Stimulated activated CD4-positive, alpha-beta T cell treated with anti-CD3 and anti-CD28 coated beads, Interleukin-4, amount 100 ng/mL, for 48 hours (primary cell): ENCODE data around the gene RPL36.
A peak's percentile ranks its signal among the peaks of the same experiment; 100 is the strongest.
"Not testable (repeated sequence)": the region's sequence is repeated elsewhere in the genome, so short reads cannot be mapped to it uniquely, and the experiment has no call there.

Experiments
- DNase-seq, 2 donors: peaks; one replicate each; pipeline ENCODE4 v3.0.0-alpha.2; 2020; ENCODE audit warnings: low read depth in 2 of 2

The RPL36 gene

DNA sequence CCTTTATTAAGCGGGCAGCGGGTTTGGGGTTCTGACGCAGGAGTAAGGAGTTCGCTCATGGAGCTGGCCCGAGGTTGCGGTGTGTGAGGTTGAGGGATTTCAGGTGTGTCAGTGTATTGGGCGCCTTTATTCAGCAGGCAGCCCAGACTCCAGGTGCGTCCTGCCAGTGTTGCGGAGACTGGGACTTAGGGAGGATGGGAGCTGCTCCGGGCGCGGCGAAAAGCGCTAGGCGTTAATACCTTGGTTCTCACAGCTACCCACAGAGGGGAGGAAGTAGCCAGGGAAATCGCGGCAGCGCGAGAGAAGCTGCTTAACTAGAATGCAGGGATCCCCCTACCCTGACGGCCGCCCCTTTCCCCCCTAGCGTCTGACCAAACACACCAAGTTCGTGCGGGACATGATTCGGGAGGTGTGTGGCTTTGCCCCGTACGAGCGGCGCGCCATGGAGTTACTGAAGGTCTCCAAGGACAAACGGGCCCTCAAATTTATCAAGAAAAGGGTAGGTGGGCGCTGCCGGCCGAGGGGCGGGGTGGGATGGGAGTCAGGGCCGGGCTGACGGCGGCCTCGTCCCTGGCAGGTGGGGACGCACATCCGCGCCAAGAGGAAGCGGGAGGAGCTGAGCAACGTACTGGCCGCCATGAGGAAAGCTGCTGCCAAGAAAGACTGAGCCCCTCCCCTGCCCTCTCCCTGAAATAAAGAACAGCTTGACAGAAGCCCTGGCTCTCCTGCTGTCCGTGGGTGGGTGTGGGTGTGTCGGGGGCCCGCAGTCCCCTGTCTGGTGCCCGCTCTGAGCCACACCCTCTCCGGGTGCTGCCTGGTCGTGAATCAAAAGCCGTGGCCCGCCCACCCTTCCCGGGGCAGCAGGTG, 1.1 kb downstream of the RPL36 start:
- DNase-seq: peak; percentile 51 to 62

DNA sequence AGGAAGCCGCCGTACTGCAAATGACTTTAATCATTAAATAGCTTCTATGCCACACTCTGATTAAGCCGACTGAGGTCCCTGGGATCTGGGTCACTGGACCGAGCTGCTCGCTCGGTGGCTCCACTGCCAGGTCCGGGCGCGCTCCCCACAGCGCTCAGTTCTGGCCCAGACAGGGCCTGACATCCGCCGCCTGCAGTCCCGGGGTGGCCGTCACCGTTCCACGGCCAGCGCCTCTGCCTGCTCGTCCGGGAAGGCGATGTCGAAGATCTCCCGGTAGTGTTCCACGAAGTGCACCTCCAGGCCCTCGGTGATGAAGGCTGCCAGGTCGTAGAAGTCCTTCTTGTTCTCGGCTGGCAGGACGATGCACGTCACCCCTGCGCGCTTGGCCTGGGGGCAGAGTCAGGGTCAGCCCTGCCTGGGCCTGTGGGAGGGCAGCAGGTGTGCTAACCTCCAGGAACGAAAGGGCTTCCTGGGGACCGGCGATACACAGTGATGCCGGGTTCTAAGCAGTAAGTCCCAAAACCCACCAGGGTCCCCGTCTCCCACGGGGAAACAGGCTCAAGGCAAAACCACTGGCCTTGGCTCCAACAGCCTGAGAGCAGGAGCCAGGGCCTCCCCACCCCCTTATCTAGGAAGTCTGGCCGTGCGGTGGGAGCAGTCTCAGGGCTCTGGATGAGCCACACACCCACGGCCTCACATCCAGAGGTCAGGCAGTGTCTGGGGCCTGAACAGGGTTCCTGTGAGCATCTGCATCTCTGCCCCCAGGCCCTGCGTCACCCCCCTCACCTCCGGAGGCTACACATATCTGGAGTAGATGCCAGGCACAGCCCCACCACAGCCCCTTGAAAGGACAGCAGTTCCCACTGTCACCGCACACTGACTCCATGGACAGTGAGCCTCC, 2.0 kb downstream of the RPL36 start:
- DNase-seq: no peak

DNA sequence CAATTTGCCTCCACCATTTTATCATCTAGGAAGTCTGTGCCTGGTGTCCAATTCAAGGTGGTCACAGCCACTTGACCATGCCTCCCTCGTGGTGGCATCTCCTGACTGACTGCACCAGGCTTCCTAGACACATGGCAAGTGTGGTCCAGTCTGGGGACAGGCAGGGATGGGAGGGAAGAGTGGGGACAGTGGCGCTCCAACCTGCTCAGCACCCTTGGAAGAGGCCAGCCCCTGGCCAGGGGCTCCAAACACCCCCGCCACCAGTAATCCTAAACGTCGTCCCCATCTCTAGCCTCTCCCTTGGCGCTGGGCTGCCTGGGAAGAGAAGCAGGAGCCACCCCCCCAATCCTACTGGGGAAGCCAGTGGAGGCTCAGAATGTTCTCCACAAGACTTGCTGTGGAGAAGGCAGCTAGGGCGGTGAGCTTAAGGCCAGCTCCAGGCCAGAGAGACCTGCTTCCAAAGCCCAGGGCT, 2.7 kb downstream of the RPL36 start:
- no peak for DNase-seq

- DNase-seq: no peak
Measured at GRCh38 chr19:5693195-5694166, 3.4 kb downstream of the RPL36 start.

DNA sequence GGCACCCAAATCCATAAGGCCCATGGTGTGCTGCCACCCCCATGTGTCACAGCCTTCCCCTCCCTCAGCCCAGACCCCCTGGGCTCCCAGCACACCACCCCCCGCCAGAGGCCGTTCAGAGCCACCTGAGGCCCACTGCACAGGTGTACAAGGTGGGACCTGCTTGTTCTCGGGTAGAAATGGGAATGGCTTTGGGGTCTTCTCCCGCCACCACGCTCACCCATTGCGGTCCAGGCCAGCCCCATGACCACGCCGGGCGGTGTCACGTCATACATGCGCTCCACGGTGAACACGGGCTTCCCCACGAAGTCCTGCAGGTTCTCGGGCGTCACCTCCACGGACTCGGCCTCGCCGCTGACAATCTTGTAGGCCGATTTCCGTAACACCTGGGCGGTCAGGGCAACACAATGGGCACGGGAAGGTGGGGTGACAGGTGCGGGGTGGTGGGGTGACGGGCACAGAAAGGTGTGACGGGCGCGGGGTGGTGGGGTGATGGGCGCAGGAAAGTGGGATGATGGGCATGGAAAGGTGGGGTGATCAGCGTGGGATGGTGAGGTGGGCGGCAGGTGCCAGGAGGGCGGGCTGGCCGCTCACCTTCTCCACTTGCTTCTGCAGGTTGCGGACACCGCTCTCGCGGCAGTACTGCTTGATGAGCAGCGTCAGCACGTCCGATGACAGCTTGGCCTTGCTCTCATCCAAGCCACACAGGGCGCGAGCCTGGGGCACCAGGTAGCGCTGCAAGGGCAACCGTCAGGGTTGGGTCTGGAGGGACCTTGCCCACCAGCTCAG, 4.3 kb downstream of the RPL36 start:
- DNase-seq: no peak

- no peak for DNase-seq
Measured at GRCh38 chr19:5694956-5695648, 5.0 kb downstream of the RPL36 start.

DNA sequence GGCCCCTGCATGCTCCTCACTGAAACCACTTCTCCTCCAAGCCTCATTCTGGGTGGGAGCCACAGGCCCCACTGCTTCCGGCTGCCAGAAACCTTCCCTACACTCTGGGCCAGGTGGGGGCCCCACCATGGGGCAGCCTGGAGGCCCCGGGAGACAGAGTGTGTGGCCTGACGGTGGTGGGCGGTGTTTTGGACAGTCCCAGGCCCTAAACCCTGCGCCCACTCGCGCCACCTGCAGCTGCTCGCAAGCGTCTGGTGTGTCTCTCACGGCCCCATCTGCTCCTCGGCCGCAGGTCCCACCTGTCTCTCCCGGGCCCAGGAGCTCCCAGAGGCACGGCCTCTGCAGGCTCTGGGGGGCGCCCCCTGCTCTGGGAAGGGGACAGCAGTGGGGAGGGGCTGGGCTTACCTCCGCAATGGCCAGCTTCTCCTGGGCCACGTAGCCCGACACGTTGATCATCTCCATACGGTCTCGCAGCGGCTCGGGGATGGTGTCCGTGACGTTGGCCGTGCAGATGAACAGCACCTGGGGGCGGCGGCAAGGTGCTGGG, 5.6 kb downstream of the RPL36 start:
- DNase-seq: no peak

- no peak for DNase-seq
Measured at GRCh38 chr19:5696196-5697021, 6.3 kb downstream of the RPL36 start.

GRCh38 chr19:5697022-5697889, 7.2 kb downstream of the RPL36 start:
- no peak for DNase-seq

DNA sequence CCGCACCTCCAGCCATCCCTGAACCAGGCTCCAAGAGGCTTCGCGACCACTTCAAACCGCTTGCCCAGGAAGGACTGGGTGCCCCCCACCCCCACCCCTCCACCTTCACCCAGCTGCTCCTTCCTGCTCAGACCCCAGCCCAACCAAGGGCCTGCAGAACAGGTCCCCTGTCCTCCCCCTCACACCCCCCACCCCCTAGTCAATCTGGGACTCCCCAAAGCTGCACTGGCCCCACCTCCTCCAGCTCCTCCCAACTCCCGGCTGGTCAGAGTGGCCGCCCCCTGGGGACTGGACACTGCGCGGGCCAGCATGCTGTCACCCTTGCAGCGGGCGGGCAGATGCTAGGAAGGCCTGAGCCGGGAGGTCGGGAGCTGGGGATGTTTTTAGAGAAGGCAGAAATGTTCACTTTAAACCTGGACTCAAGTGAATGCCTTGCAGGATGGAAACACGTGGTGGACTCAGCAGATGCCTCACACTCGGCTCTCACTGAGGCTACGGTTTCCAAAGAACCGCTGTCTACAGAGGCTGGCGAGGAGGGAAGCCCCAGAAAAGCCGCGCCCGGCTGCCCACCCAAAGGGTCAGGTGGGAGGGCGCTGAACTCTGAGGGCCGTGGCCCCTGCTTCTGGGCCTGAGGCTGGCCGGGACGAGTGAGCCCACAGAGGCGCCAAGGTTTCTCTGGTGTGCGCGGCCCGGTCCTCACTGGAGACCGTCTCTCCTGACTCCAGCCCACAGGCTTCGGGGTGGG, 8.0 kb downstream of the RPL36 start:
- DNase-seq: no peak

DNA sequence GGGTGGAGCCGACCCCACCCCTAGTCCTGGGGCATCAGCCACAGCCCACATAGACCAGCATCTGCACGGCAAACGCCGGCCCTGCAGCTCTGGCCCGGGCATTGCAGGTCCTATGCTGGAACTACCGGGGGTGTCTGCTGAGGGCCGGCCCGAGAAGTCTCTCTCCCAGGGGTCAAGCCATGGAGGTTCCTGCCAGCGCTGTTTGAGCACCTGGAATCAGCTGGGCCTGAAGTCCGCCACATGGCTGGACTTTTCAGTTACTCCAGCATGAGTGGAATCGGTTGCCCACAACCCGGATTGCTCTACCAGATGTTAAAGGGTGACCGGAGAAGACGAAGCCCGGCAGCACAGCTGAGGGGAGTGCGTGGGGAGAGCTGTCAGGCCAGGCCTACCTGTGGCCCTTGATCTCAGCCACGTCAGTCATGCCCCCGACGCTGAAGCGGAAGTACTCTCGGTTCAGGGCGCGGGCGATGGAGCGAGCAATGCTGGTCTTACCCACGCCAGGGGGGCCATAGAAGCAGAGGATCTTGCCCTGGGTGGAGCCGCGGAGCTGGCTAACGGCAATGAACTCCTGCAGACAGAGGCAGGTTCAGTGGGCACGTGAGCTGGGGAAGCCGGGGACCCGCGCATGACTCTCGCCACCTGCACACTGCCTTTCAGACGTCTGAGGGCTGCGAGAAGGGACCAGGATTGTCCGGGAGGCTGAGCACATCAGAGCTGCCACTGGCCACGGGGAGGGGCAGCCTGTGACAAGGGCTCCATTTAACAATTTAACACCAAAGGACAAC, 8.7 kb downstream of the RPL36 start:
- no peak for DNase-seq

- no peak for DNase-seq
Measured at GRCh38 chr19:5700455-5701092, 10.5 kb downstream of the RPL36 start.

DNA sequence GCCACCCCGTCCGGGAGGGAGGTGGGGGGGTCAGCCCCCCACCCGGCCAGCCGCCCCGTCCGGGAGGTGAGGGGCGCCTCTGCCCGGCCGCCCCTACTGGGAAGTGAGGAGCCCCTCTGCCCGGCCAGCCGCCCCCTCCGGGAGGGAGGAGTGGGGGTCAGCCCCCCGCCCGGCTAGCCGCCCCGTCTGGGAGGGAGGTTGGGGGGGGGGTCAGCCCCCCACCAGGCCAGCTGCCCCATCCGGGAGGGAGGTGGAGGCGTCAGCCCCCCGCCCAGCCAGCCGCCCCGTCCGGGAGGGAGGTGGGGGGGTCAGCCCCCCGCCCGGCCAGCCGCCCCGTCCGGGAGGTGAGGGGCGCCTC, 11.9 kb downstream of the RPL36 start:
- not testable (repeated sequence) for DNase-seq

DNA sequence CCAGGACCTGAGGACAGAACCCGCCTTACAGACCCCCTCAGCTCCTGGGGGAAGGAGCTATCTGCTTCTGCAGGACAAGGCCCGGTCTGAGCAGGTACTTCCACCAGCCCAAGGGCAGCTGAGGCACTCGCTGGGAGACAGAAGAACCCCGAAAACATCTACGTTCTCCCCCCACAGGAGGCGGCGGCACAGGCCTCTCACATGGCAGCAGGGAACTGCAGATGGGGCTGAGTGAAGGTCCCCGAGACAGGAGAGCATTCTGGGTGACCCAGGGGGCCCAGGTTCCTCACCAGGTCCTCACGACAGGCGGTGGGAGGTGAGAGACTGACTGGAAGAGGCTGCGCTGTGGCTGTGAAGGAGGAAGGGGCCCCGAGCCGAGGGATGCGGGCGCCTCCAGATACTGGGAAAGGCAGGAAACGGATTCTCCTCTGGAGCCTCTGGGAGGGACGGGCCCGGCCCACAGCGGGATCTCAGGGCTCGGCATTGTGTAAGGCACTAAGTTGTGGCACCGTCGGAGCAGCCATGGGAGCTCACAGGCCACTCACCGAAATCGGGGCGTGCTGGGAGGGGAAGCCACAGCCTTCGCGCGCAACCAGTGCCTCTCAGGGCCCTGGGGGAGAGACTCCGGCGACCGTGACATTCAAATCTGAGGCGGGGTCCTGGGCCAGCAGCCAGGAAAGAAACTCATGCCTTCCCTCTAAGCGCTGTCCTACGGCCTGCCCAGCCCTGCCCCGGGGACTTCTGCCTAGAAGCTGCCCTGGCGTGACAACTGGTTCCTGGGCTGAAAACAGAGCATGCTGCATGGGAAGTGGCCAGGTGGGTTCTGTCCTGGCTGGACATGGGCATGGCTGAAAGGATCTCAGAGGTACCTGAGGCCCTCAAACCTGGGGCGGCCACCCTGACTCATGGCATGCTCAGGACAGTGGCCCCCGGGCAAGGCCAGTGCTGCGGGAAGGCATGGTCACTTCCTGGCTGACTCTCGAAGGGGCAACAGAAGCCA, 14.0 kb downstream of the RPL36 start:
- DNase-seq: no peak

DNA sequence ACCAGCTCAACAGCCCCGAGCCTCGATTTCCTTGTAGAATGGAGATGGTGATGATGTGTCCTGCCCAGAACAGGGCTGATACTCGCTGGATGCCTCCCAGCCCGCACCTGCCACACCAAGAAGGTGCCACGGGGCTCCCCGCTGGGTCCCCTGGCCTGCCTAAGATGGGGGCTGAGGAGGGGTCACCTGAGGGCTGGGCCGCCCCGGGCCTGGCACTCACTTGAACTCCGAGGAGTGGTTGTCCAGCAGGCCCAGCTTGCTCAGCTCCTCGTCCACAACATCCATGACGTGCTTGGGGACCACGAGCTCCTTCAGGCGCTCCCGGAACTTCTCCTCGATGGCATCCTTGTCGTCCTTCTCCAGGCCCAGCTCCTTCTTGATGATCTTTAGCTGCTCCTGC, 15.5 kb downstream of the RPL36 start:
- no peak for DNase-seq
